Central memory CD8-positive, alpha-beta T cell (primary cell): ENCODE data around the gene NPFFR2.
"Not testable (repeated sequence)": the region's sequence is repeated elsewhere in the genome, so short reads cannot be mapped to it uniquely, and the experiment has no call there.

ENCODE experiments used
- ATAC-seq: fragments of 150-1000 bp; cut with Tn5 transposase; replicated peaks from 2 replicates; pipeline ENCODE4 v1.10.0; 2022; ENCODE audit warnings: mild to moderate bottlenecking, moderate FRiP score, moderate number of reproducible peaks; ENCODE audit not compliant: poor library complexity, severe bottlenecking; ENCODE audit errors: extremely low read depth
- DNase-seq, 2 donors: peaks; one replicate each; pipeline ENCODE4 v3.0.0; 2021; ENCODE audit warnings: low spot score in 2 of 2
- H3K27ac Mint-ChIP-seq: one replicate; pipeline ENCODE4 v1.8.0; 2022; ENCODE audit warnings: low read depth, mild to moderate bottlenecking, moderate library complexity, mixed read lengths
- H3K27me3 Mint-ChIP-seq: one replicate; pipeline ENCODE4 v1.8.0; 2022; ENCODE audit warnings: mixed read lengths
- H3K36me3 Mint-ChIP-seq: one replicate; pipeline ENCODE4 v1.8.0; 2022; ENCODE audit warnings: mild to moderate bottlenecking, moderate library complexity, mixed read lengths; ENCODE audit not compliant: insufficient read depth
- H3K4me1 Mint-ChIP-seq: one replicate; pipeline ENCODE4 v1.8.0; 2022; ENCODE audit warnings: mixed read lengths
- H3K4me3 Mint-ChIP-seq: one replicate; pipeline ENCODE4 v1.8.0; 2022; ENCODE audit warnings: mild to moderate bottlenecking, moderate library complexity, mixed read lengths
- H3K9me3 Mint-ChIP-seq: one replicate; pipeline ENCODE4 v1.8.0; 2022; ENCODE audit warnings: mixed read lengths

NPFFR2 gene

DNA sequence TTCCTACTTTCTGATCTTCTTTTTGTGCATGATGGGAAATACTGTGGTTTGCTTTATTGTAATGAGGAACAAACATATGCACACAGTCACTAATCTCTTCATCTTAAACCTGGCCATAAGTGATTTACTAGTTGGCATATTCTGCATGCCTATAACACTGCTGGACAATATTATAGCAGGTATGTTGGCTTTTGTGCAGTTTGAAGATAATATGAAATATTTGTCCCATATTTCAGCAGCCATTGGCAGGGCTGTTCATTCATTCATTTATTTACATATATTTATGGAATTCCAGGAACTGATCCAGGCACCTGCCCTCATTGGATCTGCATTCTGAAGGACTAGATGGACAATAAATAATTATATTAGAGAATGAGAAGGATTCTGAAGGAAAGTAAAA, 96.9 kb downstream of the NPFFR2 start:
- Mint-ChIP-seq H3K4me1 (no peaks in the 10 kb centered on the region), H3K4me3 (no peak overlapping the region), H3K27ac (no peak overlapping the region), H3K27me3 (no peaks in the 10 kb centered on the region), H3K9me3 (no peaks in the 10 kb centered on the region), H3K36me3 (no peaks in the 10 kb centered on the region)
- no peak for DNase-seq
- no peak for ATAC-seq

DNA sequence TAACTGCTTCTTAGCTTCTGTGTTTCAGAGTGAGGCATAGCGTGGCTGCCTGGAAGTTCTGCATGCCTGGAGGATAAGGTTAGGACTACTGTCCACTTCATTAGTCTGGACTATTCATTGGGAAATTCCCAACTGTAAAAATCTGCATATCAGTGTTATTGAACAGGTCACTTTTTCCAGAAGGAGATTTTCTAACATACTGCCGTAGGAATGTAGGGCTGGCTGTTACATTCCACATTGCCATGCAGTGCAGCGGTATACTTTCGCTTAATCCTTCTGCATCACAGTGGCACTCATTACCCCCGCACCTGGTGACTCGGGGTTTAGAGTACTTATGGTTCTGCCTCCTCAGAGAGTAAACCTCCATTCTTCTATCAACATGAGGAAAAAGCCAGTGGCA, 104.6 kb downstream of the NPFFR2 start:
- Mint-ChIP-seq H3K27me3 (no peaks in the 10 kb centered on the region), H3K4me3 (no peak overlapping the region), H3K9me3 (peaks cover 6% of the 10 kb centered on the region), H3K36me3 (no peaks in the 10 kb centered on the region), H3K27ac (no peak overlapping the region), H3K4me1 (no peaks in the 10 kb centered on the region)
- ATAC-seq (no peak), DNase-seq (no peak)

DNA sequence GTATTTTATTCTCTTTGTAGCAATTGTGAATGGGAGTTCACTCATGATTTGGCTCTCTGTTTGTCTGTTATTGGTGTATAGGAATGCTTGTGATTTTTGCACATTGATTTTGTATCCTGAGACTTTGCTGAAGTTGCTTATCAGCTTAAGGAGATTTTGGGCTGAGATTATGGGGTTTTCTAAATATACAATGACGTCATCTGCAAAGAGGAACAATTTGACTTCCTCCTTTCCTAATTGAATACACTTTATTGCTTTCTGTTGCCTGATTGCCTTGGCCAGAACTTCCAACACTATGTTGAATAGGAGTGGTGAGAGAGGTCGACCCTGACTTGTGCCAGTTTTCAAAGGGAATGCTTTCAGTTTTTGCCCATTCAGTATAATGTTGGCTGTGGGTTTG, 108.2 kb downstream of the NPFFR2 start:
- peaks cover 14% of the 10 kb centered on the region for H3K9me3 Mint-ChIP-seq
- ATAC-seq, DNase-seq, H3K4me3 Mint-ChIP-seq, H3K27ac Mint-ChIP-seq, H3K36me3 Mint-ChIP-seq, H3K4me1 Mint-ChIP-seq, H3K27me3 Mint-ChIP-seq: not testable (repeated sequence)

DNA sequence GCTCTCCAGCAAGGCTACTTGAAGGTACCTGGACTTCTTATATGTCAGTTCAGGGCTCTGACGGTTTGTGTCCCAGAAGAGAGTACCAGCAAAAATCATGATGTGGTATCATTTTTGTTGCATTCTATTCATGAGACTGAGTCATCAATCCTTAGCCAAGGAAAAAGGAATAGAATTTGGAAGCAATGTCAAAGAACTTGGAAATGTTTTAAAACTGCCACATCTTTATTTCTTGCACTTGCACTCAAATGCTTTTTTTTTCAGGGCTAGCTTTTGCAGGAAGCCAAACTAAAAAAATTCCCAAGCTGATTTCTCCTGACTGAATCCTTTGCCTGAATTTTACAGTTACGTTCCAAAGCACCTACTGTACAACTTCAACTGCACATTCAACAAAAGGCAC, 112.4 kb downstream of the NPFFR2 start:
- Mint-ChIP-seq H3K4me1 (no peaks in the 10 kb centered on the region), H3K36me3 (no peaks in the 10 kb centered on the region)
- ATAC-seq = no peak

DNA sequence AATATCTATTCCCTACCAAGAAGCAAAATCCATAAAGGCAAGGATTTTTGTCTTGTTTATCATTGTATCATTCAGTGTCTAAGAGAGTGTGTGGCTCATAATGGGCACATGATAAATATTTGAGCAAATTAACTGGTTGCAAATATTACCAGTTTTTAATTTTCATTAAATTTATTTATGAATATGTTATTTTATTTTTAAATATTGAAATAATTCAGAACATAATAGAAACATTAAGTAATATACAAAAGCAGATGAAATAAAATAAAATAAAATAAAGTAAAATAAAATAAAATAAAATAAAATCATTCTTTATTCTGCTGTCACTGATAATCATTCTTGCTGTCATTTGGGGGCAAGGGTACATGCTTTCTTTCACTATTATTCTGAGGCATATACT, 120.9 kb downstream of the NPFFR2 start:
- H3K27ac Mint-ChIP-seq = no peak overlapping the region
- no peak overlapping the region for H3K4me3 Mint-ChIP-seq
- no peaks in the 10 kb centered on the region for H3K4me1 Mint-ChIP-seq
- no peaks in the 10 kb centered on the region for H3K9me3 Mint-ChIP-seq
- no peaks in the 10 kb centered on the region for H3K36me3 Mint-ChIP-seq
- ATAC-seq = no peak
- no peak for DNase-seq
- no peaks in the 10 kb centered on the region for H3K27me3 Mint-ChIP-seq

More for the DNA sequence above, 112.4 kb downstream of the NPFFR2 start:
- Mint-ChIP-seq H3K27ac (no peak overlapping the region), H3K4me3 (no peak overlapping the region), H3K27me3 (no peaks in the 10 kb centered on the region), H3K9me3 (peaks cover 14% of the 10 kb centered on the region)
- no peak for DNase-seq

DNA sequence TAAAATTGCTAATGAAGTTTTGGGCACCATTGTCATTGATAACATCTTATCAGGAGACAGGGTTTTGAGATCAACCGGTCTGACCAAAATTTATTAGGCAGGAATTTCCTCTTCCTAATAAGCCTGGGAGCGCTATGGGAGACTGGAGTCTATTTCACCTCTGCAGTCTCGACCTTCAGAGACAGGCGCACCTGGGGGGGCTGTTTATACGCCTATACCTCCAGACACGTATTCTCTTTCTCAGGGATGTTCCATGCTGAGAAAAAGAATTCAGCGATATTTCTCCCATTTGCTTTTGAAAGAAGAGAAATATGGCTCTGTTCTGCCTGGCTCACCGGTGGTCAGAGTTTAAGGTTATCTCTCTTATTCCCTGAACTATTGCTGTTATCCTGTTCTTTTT, 121.8 kb downstream of the NPFFR2 start:
- not testable (repeated sequence) for H3K36me3 Mint-ChIP-seq, H3K4me3 Mint-ChIP-seq, H3K9me3 Mint-ChIP-seq, ATAC-seq, H3K27ac Mint-ChIP-seq, DNase-seq, H3K4me1 Mint-ChIP-seq, H3K27me3 Mint-ChIP-seq

DNA sequence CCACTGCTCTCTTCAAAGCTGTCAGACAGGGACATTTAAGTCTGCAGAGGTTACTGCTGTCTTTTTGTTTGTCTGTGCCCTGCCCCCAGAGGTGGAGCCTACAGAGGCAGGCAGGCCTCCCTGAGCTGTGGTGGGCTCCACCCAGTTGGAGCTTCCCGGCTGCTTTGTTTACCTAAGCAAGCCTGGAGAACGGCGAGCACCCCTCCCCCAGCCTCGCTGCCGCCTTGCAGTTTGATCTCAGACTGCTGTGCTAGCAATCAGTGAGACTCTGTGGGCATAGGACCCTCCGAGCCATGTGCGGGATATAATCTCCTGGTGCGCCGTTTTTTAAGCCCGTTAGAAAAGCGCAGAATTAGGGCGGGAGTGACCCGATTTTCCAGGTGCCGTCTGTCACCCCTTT, 137.5 kb downstream of the NPFFR2 start:
- not testable (repeated sequence) for H3K4me3 Mint-ChIP-seq, H3K27ac Mint-ChIP-seq, H3K36me3 Mint-ChIP-seq, H3K27me3 Mint-ChIP-seq, DNase-seq, H3K4me1 Mint-ChIP-seq, ATAC-seq
- peaks cover 12% of the 10 kb centered on the region for H3K9me3 Mint-ChIP-seq

DNA sequence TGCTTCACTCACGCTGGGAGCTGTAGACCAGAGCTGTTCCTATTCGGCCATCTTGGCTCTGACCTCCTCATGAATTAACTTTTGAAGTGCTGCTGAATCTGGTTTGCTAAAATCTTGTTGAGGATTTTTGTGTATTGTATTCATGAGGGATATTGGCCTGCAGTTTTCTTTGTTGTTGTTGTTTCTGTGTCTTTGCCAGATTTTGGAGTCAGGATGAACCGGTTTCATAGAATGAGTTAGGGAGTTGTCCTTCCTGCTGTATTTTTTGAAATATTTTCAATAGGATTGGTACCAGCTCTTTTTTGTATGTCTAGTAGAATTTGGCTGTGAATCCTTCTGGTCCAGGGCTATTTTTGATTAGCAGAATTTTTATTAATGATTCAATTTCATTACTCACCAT, 138.1 kb downstream of the NPFFR2 start:
- Mint-ChIP-seq H3K4me3 (no peak overlapping the region), H3K27me3 (no peaks in the 10 kb centered on the region), H3K27ac (no peak overlapping the region), H3K36me3 (no peaks in the 10 kb centered on the region), H3K9me3 (peaks cover 12% of the 10 kb centered on the region), H3K4me1 (no peaks in the 10 kb centered on the region)
- ATAC-seq (no peak), DNase-seq (no peak)

DNA sequence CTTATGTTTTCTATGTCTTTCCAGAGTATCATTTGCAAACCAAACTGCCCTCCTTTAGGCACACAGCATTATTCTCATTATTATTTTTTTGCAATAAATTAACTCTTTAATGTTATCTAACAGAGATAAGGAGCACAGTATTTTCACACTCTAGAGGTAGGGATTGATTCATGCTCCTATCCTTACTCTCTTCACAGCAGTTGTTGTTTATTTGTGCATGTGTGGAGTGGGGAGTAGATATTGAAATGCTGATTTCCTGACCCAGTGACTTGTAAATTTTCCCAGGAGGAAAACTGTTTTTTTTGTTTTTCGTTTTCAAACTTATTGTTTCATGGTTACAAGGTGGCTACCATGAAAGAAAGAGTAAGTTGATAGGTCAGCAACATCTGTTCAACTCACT, 140.0 kb downstream of the NPFFR2 start:
- ATAC-seq = no peak
- Mint-ChIP-seq H3K9me3 (peaks cover 17% of the 10 kb centered on the region), H3K4me3 (no peak overlapping the region), H3K4me1 (no peaks in the 10 kb centered on the region), H3K27ac (no peak overlapping the region), H3K36me3 (no peaks in the 10 kb centered on the region), H3K27me3 (no peaks in the 10 kb centered on the region)
- no peak for DNase-seq

DNA sequence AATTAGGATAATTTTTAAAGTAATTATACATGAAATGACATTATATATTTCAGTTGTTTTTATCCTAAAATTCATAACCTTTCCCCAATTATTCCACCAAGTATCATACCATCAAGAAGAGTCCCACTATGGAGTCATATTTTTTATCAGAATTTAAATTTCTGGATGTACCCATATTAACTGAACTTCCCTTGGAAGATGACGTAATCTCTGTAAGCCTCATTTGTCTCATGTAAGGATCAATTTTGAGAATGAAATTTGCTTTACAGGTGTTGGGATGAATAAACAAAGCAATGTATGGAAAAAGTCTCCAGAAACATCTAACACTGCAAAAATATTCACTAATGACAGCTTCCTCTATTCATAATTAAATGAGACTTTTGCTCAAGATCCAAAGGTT, 147.5 kb downstream of the NPFFR2 start:
- no peaks in the 10 kb centered on the region for H3K4me1 Mint-ChIP-seq
- ATAC-seq = no peak
- peaks cover 16% of the 10 kb centered on the region for H3K9me3 Mint-ChIP-seq
- H3K36me3 Mint-ChIP-seq = no peaks in the 10 kb centered on the region
- H3K27me3 Mint-ChIP-seq = no peaks in the 10 kb centered on the region
- no peak for DNase-seq
- H3K4me3 Mint-ChIP-seq = no peak overlapping the region
- no peak overlapping the region for H3K27ac Mint-ChIP-seq

DNA sequence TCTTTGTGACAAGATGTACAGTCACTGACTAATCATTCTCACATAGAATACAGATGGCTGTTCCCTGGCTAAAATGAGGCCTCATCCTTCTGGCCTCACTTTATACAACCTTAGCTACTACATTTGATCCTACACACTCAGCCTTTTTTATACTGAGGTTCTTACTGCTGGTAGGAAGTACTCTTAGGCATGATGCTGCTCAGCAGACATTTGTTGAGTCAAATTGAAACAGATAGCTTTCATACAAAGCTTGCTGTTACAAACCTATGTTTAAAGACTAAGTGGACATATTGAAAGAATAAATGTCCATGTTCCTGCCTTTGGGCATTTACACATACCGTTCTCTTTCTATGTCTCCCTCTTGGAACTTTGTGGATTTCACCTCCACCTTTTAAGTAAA, 154.9 kb downstream of the NPFFR2 start:
- Mint-ChIP-seq H3K36me3 (no peaks in the 10 kb centered on the region), H3K27me3 (no peaks in the 10 kb centered on the region), H3K4me1 (no peaks in the 10 kb centered on the region), H3K4me3 (no peak overlapping the region), H3K9me3 (peaks cover 6% of the 10 kb centered on the region), H3K27ac (no peak overlapping the region)
- DNase-seq (no peak), ATAC-seq (no peak)

DNA sequence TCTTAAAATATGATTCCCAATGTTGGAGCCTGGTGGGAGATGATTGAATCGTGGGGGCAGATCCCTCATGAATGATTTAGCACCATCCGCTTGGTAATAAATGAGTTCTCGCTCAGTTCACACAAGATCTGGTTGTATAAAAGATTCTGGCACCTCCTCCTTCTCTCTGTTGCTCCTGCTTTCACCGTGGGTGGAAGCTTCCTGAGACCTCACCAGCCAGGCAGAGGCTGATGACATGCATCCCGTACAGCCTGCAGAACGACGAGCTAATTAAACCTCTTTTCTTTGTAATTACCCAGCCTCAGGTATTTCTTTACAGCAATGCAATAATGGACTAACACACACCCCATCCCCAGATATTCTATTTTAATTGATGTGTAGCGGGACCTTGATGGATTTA, 162.2 kb downstream of the NPFFR2 start:
- Mint-ChIP-seq H3K27me3 (no peaks in the 10 kb centered on the region), H3K9me3 (peaks cover 10% of the 10 kb centered on the region), H3K36me3 (no peaks in the 10 kb centered on the region), H3K4me3 (no peak overlapping the region), H3K4me1 (no peaks in the 10 kb centered on the region), H3K27ac (no peak overlapping the region)
- no peak for DNase-seq
- ATAC-seq = no peak

DNA sequence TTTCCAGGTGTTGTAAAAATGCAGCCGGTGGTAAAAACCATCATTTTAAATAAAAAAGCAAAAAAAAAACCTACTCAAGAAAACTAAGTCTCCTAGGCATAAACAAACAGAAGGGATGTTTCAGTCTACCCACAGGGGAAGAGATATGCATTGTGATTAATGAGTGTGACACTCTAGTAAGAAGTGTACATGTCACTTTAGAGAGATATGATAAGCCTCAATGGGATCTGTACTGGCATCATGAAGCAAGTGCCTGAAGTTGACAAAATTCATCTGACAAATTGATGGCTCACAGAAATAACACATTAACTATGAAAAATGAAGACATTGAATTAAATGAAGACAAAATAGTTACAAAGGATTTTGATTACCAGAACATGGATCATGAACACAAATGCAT, 162.7 kb downstream of the NPFFR2 start:
- H3K36me3 Mint-ChIP-seq = no peaks in the 10 kb centered on the region
- H3K27me3 Mint-ChIP-seq = no peaks in the 10 kb centered on the region
- H3K4me3 Mint-ChIP-seq = no peak overlapping the region
- peaks cover 10% of the 10 kb centered on the region for H3K9me3 Mint-ChIP-seq
- DNase-seq (no peak), ATAC-seq (no peak)
- H3K4me1 Mint-ChIP-seq = no peaks in the 10 kb centered on the region
- H3K27ac Mint-ChIP-seq = no peak overlapping the region
